AG09319 (cell line): ENCODE measurements around the gene CIP2A.

Experiments
- DNase-seq: peaks from one replicate; pipeline ENCODE4 v3.0.0-alpha.2; 2010; ENCODE audit warnings: low read depth; ENCODE audit errors: extremely low read depth
- CTCF ChIP-seq: IDR thresholded peaks from 2 replicates; pipeline ENCODE4 v1.5.1; 2011; ENCODE audit warnings: low read depth, mild to moderate bottlenecking, inconsistent platforms, low read length, moderate library complexity

CIP2A gene

GRCh38 chr3:108527817-108528216 is 61.4 kb downstream of the CIP2A start:
- no peak for TF ChIP-seq CTCF
- no peak for DNase-seq

- DNase-seq: no peak
- no peak for TF ChIP-seq CTCF
These were observed 62.1 kb downstream of the CIP2A start for GRCh38 chr3:108527109-108527508.

- no peak for DNase-seq
- TF ChIP-seq CTCF: no peak
These were observed 63.3 kb downstream of the CIP2A start for GRCh38 chr3:108525971-108526370.

- DNase-seq: no peak
- TF ChIP-seq CTCF: no peak
These were observed 64.0 kb downstream of the CIP2A start for GRCh38 chr3:108525256-108525655.

GRCh38 chr3:108524537-108524936 is 64.7 kb downstream of the CIP2A start:
- DNase-seq: no peak
- TF ChIP-seq CTCF: no peak

GRCh38 chr3:108518895-108519294 is 70.3 kb downstream of the CIP2A start:
- DNase-seq: no peak
- TF ChIP-seq CTCF: no peak

GRCh38 chr3:108516881-108517280 is 72.4 kb downstream of the CIP2A start:
- TF ChIP-seq CTCF: no peak
- DNase-seq: no peak

GRCh38 chr3:108513961-108514360 is 75.3 kb downstream of the CIP2A start:
- no peak for TF ChIP-seq CTCF
- no peak for DNase-seq
